Smooth muscle cell (in vitro differentiated cells): ENCODE measurements around the gene GPLD1. TPM values are rescaled to one million over a fixed set of nuclear protein-coding genes. Genes with fewer than 3 reads are reported as not detected.

Experiments
- DNase-seq: peaks from one replicate; lab custom pipeline; 2025; ENCODE audit not compliant: unreplicated experiment; lab: John Stamatoyannopoulos, UW
- H2AFZ ChIP-seq: fragments of 200-600 bp; sonication (generic); 2 replicates; pipeline ENCODE4 v1.6.0; 2016; ENCODE audit warnings: antibody characterized with exemption, low read depth, mild to moderate bottlenecking
- H3F3A ChIP-seq: fragments of 200-600 bp; sonication (generic); 2 replicates; pipeline ENCODE4 v1.6.0; 2017; ENCODE audit warnings: antibody characterized with exemption, low read depth
- H3K27ac ChIP-seq: fragments of 200-600 bp; sonication (generic); 2 replicates; pipeline ENCODE4 v1.5.1; 2016; ENCODE audit warnings: low read depth, mild to moderate bottlenecking
- H3K27me3 ChIP-seq: fragments of 200-600 bp; sonication (generic); 2 replicates; pipeline ENCODE4 v1.6.1; 2016; ENCODE audit warnings: low read depth, mild to moderate bottlenecking
- H3K36me3 ChIP-seq: fragments of 200-600 bp; sonication (generic); 2 replicates; pipeline ENCODE4 v1.5.1; 2016; ENCODE audit warnings: low read depth
- H3K4me1 ChIP-seq: fragments of 200-600 bp; sonication (generic); 2 replicates; pipeline ENCODE4 v1.5.1; 2016; ENCODE audit warnings: low read depth
- H3K4me2 ChIP-seq: fragments of 200-600 bp; sonication (generic); 2 replicates; pipeline ENCODE4 v1.6.0; 2016; ENCODE audit warnings: mild to moderate bottlenecking
- H3K4me3 ChIP-seq: fragments of 200-600 bp; sonication (generic); 2 replicates; pipeline ENCODE4 v1.5.1; 2016; ENCODE audit warnings: mild to moderate bottlenecking
- H3K79me2 ChIP-seq: fragments of 200-600 bp; sonication (generic); 2 replicates; pipeline ENCODE4 v1.6.0; 2016; ENCODE audit warnings: low read depth, mild to moderate bottlenecking
- H3K9ac ChIP-seq: fragments of 200-600 bp; sonication (generic); 2 replicates; pipeline ENCODE4 v1.6.0; 2016; ENCODE audit warnings: low read depth
- H3K9me3 ChIP-seq: fragments of 200-600 bp; sonication (generic); replicated peaks from 2 replicates; pipeline ENCODE4 v1.5.1; 2016; ENCODE audit warnings: low read depth
- H4K20me1 ChIP-seq: fragments of 200-600 bp; sonication (generic); 2 replicates; pipeline ENCODE4 v1.6.0; 2016; ENCODE audit warnings: low read depth
- WGBS: methylation state at CpG from one replicate; pipeline ENCODE4 v1.1.7; 2016; ENCODE audit warnings: low lambda C conversion rate; 5-methylcytosine and 5-hydroxymethylcytosine counted together
- polyA plus RNA-seq: library from polyadenylated mRNA; unstranded; fragments of >200 nt; fragmentation: Nextera tagmentation; extraction: Ambion mirVana; gene quantifications from 2 replicates; pipeline ENCODE4 v1.2.1, GENCODE V29; 2016
- total RNA-seq: library from RNA; depleted of rRNA; stranded (reverse); fragments of >200 nt; gene quantifications from 2 replicates; pipeline ENCODE4 v1.2.3, GENCODE V29; 2014
- TF ChIP-seq, protein P1 (sequence below): fragments of 200-600 bp; sonication (generic); IDR thresholded peaks from 2 replicates; pipeline ENCODE4 v1.5.1; 2017; ENCODE audit warnings: borderline replicate concordance, mild to moderate bottlenecking, antibody characterized with exemption; ENCODE audit not compliant: insufficient read depth, poor library complexity, severe bottlenecking

Gene GPLD1
- total and polyA plus RNA-seq, 2 experiments from 2014 or later = 0.13 to 0.14 TPM

DNA sequence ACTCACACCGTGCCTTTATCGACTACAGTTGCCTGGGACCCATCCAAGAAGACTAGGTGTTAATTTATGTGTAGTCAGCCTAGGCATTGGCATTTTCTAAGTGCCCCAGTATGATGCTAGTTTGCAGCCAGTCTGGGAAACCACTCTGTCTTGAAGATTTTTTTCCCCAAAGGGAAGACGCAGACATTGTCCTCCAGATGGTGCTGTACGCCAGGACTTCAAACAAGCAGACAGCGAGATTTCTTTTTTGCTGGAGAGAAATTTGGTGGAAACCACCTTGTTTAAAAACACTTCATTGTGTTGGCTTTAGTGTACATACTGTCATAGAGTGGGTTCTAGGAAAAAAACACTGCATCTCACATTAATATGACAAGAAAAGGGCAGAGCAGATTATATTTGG is 35.4 kb upstream of the GPLD1 start:
- no peaks in the 10 kb centered on the region for H3F3A ChIP-seq
- H3K79me2 ChIP-seq = no peaks in the 10 kb centered on the region
- H3K36me3 ChIP-seq = no peaks in the 10 kb centered on the region
- no peak for DNase-seq
- no peaks in the 10 kb centered on the region for H3K4me1 ChIP-seq
- H3K4me3 ChIP-seq = no peak overlapping the region
- H3K9ac ChIP-seq = no peak overlapping the region
- H3K9me3 ChIP-seq = no peaks in the 10 kb centered on the region
- TF ChIP-seq, protein P1, sequence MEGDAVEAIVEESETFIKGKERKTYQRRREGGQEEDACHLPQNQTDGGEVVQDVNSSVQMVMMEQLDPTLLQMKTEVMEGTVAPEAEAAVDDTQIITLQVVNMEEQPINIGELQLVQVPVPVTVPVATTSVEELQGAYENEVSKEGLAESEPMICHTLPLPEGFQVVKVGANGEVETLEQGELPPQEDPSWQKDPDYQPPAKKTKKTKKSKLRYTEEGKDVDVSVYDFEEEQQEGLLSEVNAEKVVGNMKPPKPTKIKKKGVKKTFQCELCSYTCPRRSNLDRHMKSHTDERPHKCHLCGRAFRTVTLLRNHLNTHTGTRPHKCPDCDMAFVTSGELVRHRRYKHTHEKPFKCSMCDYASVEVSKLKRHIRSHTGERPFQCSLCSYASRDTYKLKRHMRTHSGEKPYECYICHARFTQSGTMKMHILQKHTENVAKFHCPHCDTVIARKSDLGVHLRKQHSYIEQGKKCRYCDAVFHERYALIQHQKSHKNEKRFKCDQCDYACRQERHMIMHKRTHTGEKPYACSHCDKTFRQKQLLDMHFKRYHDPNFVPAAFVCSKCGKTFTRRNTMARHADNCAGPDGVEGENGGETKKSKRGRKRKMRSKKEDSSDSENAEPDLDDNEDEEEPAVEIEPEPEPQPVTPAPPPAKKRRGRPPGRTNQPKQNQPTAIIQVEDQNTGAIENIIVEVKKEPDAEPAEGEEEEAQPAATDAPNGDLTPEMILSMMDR = peak; percentile 53
- no peak overlapping the region for H3K4me2 ChIP-seq
- no peak overlapping the region for H2AFZ ChIP-seq
- WGBS = 47% methylated on average over 5 of the region's 5 CpGs
- H3K27me3 ChIP-seq = no peaks in the 10 kb centered on the region
- H4K20me1 ChIP-seq = no peaks in the 10 kb centered on the region
- H3K27ac ChIP-seq = no peak overlapping the region

- Histone ChIP-seq H3K4me2 (no peak overlapping the region), H4K20me1 (no peaks in the 10 kb centered on the region), H3F3A (no peaks in the 10 kb centered on the region), H3K9ac (no peak overlapping the region), H3K27me3 (no peaks in the 10 kb centered on the region), H3K9me3 (no peaks in the 10 kb centered on the region), H3K4me1 (no peaks in the 10 kb centered on the region), H3K4me3 (no peak overlapping the region), H3K79me2 (no peaks in the 10 kb centered on the region), H2AFZ (no peak overlapping the region), H3K27ac (no peak overlapping the region), H3K36me3 (no peaks in the 10 kb centered on the region)
- 77% methylated on average over 3 of the region's 3 CpGs for WGBS
- TF ChIP-seq, protein P1 = no peak
- DNase-seq = no peak
Measured at GRCh38 chr6:24524329-24524728, 35.0 kb upstream of the GPLD1 start.

GRCh38 chr6:24522228-24523176 is 33.1 kb upstream of the GPLD1 start:
- WGBS = 83% methylated on average over 13 of the region's 13 CpGs
- H3K9me3 ChIP-seq = no peaks in the 10 kb centered on the region
- no peak overlapping the region for H3K4me2 ChIP-seq
- no peaks in the 10 kb centered on the region for H3K79me2 ChIP-seq
- H3K4me1 ChIP-seq = no peaks in the 10 kb centered on the region
- no peaks in the 10 kb centered on the region for H4K20me1 ChIP-seq
- no peak overlapping the region for H2AFZ ChIP-seq
- no peak for DNase-seq
- H3K27me3 ChIP-seq = no peaks in the 10 kb centered on the region
- no peak overlapping the region for H3K27ac ChIP-seq
- no peaks in the 10 kb centered on the region for H3K36me3 ChIP-seq
- TF ChIP-seq, protein P1 = no peak
- H3K9ac ChIP-seq = no peak overlapping the region
- H3F3A ChIP-seq = no peaks in the 10 kb centered on the region
- H3K4me3 ChIP-seq = no peak overlapping the region
